ENCODE data around the gene SPAG5. TPM values are rescaled to one million over a fixed set of nuclear protein-coding genes. Genes with fewer than 3 reads are reported as not detected.

SPAG5 gene
- polyA plus RNA-seq, 1 donor: 35.1 TPM

DNA sequence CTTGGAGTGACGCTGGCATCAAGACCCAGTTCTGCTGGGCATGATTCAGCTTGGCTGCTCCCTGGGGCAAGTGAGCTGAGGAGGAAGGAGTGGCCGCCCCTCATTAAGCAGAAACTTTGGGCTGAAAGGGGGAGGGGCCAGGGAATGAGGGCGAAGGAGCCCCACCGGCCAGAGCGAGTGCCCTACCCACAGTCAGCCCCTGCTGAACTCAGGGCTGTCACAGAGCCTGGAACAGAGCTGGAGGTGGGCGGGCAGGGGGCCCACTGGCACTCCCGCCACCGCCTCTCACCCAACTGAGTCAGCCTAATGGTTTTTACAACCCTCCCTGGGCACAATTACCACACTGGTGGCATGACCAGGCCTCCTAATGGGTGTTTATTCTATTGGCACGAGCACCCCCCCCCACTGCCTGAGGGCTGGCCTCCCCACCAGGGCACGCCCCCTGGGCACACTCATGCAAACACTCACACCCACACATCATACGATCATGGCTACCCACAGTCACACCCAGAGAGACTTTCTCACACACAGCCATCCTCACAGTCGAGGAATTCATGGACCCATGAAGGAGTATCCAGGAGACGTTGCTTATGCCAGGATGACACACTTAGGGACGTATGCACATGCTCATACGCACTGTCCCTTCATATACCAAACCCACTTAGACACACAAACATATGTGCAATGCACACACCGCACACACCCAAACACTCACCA is 65.6 kb downstream of the SPAG5 start:
- no peak for DNase-seq
- WGBS (ENCODE audit: insufficient coverage, low lambda C conversion rate): no CpG with 5 or more reads among the region's 16 CpGs
- H3K27me3 ChIP-seq (ENCODE audit: control insufficient read depth, insufficient read depth, low read length): no peaks in the 10 kb centered on the region

DNA sequence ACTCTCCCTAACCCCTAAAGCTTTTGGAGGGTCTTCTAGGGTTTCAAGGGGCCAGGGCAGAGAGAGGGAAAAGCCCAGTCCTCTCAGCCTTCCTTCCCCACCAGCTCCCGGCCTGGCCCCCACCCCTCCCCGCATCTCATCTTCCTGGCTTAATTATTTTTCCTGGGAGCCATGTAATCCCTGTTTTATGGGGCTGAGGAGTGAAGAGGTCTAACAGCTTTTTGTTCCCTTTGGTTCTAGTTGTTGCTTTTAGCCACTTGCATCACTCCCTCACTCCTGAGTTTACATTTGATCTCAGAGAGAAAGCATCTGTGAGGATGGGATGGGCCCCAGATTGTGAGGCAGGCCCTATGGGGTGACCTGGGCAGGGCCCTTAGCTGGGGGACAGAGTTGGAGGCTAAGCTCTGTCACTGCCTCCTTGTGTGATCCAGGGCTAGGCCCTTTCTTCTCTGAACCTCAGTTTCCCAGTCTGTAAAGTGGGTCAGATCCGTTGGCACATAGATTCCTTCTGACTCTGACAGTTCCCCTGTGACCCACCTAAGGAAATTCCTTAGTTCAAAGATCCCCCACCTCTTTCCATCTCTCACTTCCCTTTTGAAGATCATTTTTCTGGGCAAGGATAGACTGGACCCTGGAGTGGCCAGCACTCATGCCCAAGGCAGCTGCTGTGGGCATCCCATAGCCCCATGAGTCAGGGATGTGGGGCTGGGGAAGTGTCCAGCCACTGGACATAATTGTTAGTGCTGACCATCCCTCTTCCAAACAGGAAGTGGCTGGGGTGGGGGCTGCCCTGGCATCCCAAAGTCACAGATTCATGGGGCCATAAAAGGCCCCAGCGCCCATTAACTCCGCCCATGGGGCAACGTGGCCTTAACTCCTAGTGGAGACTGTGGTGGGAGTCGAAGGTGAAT is 66.5 kb downstream of the SPAG5 start:
- Histone ChIP-seq H3K9me3 (ENCODE audit: control insufficient read depth, low read depth, low read length) (no peaks in the 10 kb centered on the region), H3K4me1 (ENCODE audit: control insufficient read depth, insufficient read depth, low read length) (peaks cover 4% of the 10 kb centered on the region), H3K36me3 (ENCODE audit: control insufficient read depth, insufficient read depth, low read length) (no peaks in the 10 kb centered on the region), H3K27ac (ENCODE audit: low read length) (no peak overlapping the region), H3K4me3 (ENCODE audit: low read length) (no peak overlapping the region), H3K27me3 (ENCODE audit: control insufficient read depth, insufficient read depth, low read length) (no peaks in the 10 kb centered on the region)
- no peak for DNase-seq
- no CpG with 5 or more reads among the region's 7 CpGs for whole genome bisulfite sequencing (ENCODE audit: insufficient coverage, low lambda C conversion rate)

More for the DNA sequence above, 65.6 kb downstream of the SPAG5 start:
- H3K4me1 ChIP-seq (ENCODE audit: control insufficient read depth, insufficient read depth, low read length): peaks cover 4% of the 10 kb centered on the region
- no peaks in the 10 kb centered on the region for H3K9me3 ChIP-seq (ENCODE audit: control insufficient read depth, low read depth, low read length)
- no peaks in the 10 kb centered on the region for H3K36me3 ChIP-seq (ENCODE audit: control insufficient read depth, insufficient read depth, low read length)
- no peak overlapping the region for H3K27ac ChIP-seq (ENCODE audit: low read length)
- H3K4me3 ChIP-seq (ENCODE audit: low read length): no peak overlapping the region

- H3K27me3 ChIP-seq (ENCODE audit: control insufficient read depth, insufficient read depth, low read length): no peaks in the 10 kb centered on the region
- H3K36me3 ChIP-seq (ENCODE audit: control insufficient read depth, insufficient read depth, low read length): no peaks in the 10 kb centered on the region
- no peak for DNase-seq
- WGBS (ENCODE audit: insufficient coverage, low lambda C conversion rate): no CpG with 5 or more reads among the region's 7 CpGs
- no peak overlapping the region for H3K4me3 ChIP-seq (ENCODE audit: low read length)
- no peak overlapping the region for H3K27ac ChIP-seq (ENCODE audit: low read length)
- H3K9me3 ChIP-seq (ENCODE audit: control insufficient read depth, low read depth, low read length): no peaks in the 10 kb centered on the region
- peaks cover 12% of the 10 kb centered on the region for H3K4me1 ChIP-seq (ENCODE audit: control insufficient read depth, insufficient read depth, low read length)
Measured at GRCh38 chr17:28530926-28531325, 67.9 kb downstream of the SPAG5 start.

DNA sequence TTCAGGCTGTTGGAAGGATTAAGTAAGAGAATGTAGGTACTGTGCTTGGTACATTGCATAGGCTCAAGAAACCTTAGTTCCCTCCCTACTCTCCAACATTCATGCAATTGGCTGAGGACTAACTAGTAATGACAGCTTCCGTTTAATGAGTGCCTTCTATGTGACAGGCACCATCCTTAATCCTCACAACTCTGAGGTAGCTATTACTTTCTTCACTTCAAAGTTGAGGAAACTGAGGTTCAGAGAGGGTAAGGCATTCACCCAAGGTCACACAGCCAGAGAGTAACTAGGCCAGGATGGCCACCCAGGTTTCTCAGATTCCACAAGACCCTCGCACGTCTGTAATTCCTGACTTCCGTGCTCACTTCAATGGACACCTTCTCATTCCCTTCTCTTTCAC is 68.6 kb downstream of the SPAG5 start:
- Histone ChIP-seq H3K4me3 (ENCODE audit: low read length) (no peak overlapping the region), H3K36me3 (ENCODE audit: control insufficient read depth, insufficient read depth, low read length) (no peaks in the 10 kb centered on the region), H3K9me3 (ENCODE audit: control insufficient read depth, low read depth, low read length) (no peaks in the 10 kb centered on the region), H3K27me3 (ENCODE audit: control insufficient read depth, insufficient read depth, low read length) (no peaks in the 10 kb centered on the region), H3K27ac (ENCODE audit: low read length) (no peak overlapping the region), H3K4me1 (ENCODE audit: control insufficient read depth, insufficient read depth, low read length) (peaks cover 19% of the 10 kb centered on the region)
- WGBS (ENCODE audit: insufficient coverage, low lambda C conversion rate): no CpG with 5 or more reads among the region's 4 CpGs
- DNase-seq: no peak

DNA sequence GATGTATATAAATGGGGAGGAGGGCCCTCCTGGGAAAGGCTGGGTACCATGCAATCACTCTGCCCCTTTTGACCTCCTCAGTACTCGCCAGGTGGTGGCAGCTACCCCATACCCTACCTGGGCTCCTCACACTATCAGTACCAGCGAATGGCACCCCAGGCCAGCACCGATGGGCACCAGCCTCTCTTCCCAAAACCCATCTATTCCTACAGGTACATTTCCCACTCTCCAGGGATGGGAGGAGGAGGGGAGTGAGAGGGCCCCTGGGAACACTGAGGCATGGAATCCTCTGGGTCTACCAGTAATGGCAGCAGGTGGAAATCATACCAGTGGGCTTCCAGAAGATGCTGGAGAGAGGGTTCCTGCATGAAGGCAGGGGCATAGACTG is 69.8 kb downstream of the SPAG5 start:
- Histone ChIP-seq H3K27ac (ENCODE audit: low read length) (no peak overlapping the region), H3K9me3 (ENCODE audit: control insufficient read depth, low read depth, low read length) (peaks cover 4% of the 10 kb centered on the region), H3K4me1 (ENCODE audit: control insufficient read depth, insufficient read depth, low read length) (peaks cover 28% of the 10 kb centered on the region), H3K36me3 (ENCODE audit: control insufficient read depth, insufficient read depth, low read length) (no peaks in the 10 kb centered on the region), H3K4me3 (ENCODE audit: low read length) (no peak overlapping the region), H3K27me3 (ENCODE audit: control insufficient read depth, insufficient read depth, low read length) (no peaks in the 10 kb centered on the region)
- WGBS (ENCODE audit: insufficient coverage, low lambda C conversion rate): no CpG with 5 or more reads among the region's 3 CpGs
- DNase-seq: no peak

DNA sequence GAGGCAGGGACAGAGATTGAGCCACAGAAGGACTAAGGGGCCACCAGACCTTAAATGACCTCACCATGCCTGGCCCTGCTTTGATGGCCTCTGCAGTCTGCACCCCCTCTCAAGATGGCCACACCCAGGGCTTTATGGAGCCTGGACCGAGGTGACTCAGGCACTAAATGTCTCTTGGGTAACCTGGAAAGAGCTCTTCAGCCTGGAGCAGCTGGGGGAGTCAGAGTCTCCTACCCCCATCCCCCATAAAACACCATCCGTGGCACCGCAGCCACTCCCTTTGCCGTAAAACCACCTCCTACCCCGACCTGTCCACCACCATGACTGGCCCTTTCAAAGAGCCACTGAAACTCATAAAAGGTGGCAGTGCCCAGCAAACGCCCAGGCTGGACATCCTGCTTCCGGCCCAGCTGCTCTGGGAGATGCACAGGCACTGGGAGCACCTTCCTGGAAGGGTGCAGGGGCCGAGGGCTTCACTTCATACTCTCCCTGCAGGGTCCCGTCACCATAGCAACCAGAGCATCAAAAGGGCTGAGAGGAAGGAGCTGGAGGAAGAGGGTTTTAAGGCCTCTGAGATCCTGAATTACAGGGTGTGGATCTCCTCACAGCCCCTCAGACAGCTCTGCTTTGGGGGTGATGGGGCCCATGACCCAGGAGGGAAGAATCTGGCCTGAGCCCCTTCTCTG is 70.4 kb downstream of the SPAG5 start:
- no peak for DNase-seq
- Histone ChIP-seq H3K4me3 (ENCODE audit: low read length) (no peak overlapping the region), H3K4me1 (ENCODE audit: control insufficient read depth, insufficient read depth, low read length) (peaks cover 28% of the 10 kb centered on the region), H3K36me3 (ENCODE audit: control insufficient read depth, insufficient read depth, low read length) (no peaks in the 10 kb centered on the region), H3K27me3 (ENCODE audit: control insufficient read depth, insufficient read depth, low read length) (no peaks in the 10 kb centered on the region), H3K27ac (ENCODE audit: low read length) (no peak overlapping the region), H3K9me3 (ENCODE audit: control insufficient read depth, low read depth, low read length) (peaks cover 4% of the 10 kb centered on the region)
- WGBS (ENCODE audit: insufficient coverage, low lambda C conversion rate): no CpG with 5 or more reads among the region's 9 CpGs

- no CpG with 5 or more reads among the region's 2 CpGs for WGBS (ENCODE audit: insufficient coverage, low lambda C conversion rate)
- Histone ChIP-seq H3K4me1 (ENCODE audit: control insufficient read depth, insufficient read depth, low read length) (peaks cover 28% of the 10 kb centered on the region), H3K9me3 (ENCODE audit: control insufficient read depth, low read depth, low read length) (peaks cover 4% of the 10 kb centered on the region), H3K36me3 (ENCODE audit: control insufficient read depth, insufficient read depth, low read length) (no peaks in the 10 kb centered on the region), H3K27me3 (ENCODE audit: control insufficient read depth, insufficient read depth, low read length) (no peaks in the 10 kb centered on the region), H3K27ac (ENCODE audit: low read length) (no peak overlapping the region), H3K4me3 (ENCODE audit: low read length) (no peak overlapping the region)
- no peak for DNase-seq
Measured at GRCh38 chr17:28527859-28528258, 71.0 kb downstream of the SPAG5 start.

Other genes with a start within 250 kb of the SPAG5 start
- 68.2 TPM for gene POLDIP2, start 241.5 kb downstream of the SPAG5 start, polyA plus RNA-seq
- gene SEBOX, start 233.8 kb downstream of the SPAG5 start, polyA plus RNA-seq: not detected
- gene VTN, start 228.7 kb downstream of the SPAG5 start, polyA plus RNA-seq: 12.2 TPM
- gene SARM1, start 227.3 kb downstream of the SPAG5 start, polyA plus RNA-seq: 17.0 TPM
- gene SLC46A1, start 192.8 kb downstream of the SPAG5 start, polyA plus RNA-seq: 13.7 TPM
- 10.7 TPM for gene SLC13A2, start 125.4 kb downstream of the SPAG5 start, polyA plus RNA-seq
- gene FOXN1, start 92.7 kb downstream of the SPAG5 start, polyA plus RNA-seq: 0.04 TPM
- gene UNC119, start 46.4 kb downstream of the SPAG5 start, polyA plus RNA-seq: 48.9 TPM
- gene PIGS, start 27.5 kb downstream of the SPAG5 start, polyA plus RNA-seq: 88.7 TPM
- gene ALDOC, start 22.1 kb downstream of the SPAG5 start, polyA plus RNA-seq: 15.0 TPM
- 15.2 TPM for gene RSKR, start 15.2 kb upstream of the SPAG5 start, polyA plus RNA-seq
- gene BLTP2, start 46.1 kb upstream of the SPAG5 start, polyA plus RNA-seq: 61.9 TPM
- gene SDF2, start 62.9 kb upstream of the SPAG5 start, polyA plus RNA-seq: 54.6 TPM
- 65.9 TPM for gene SUPT6H, start 63.2 kb upstream of the SPAG5 start, polyA plus RNA-seq
- gene PROCA1, start 112.9 kb upstream of the SPAG5 start, polyA plus RNA-seq: 5.7 TPM
- 82.8 TPM for gene RAB34, start 118.8 kb upstream of the SPAG5 start, polyA plus RNA-seq
- 1,720 TPM for gene RPL23A, start 121.0 kb upstream of the SPAG5 start, polyA plus RNA-seq
- 9.4 TPM for gene TLCD1, start 127.2 kb upstream of the SPAG5 start, polyA plus RNA-seq
- 4.8 TPM for gene NEK8, start 129.8 kb upstream of the SPAG5 start, polyA plus RNA-seq
- 91.8 TPM for gene TRAF4, start 145.0 kb upstream of the SPAG5 start, polyA plus RNA-seq
- gene FAM222B, start 243.8 kb upstream of the SPAG5 start, polyA plus RNA-seq: 24.0 TPM

All from large intestine (tissue), 3 donors.